CD4-positive, alpha-beta T cell treated with Interleukin-15 for 4 hours (primary cell): Measurements from ENCODE around the gene TCF4.
A peak's percentile ranks its signal among the peaks of the same experiment; 100 is the strongest.

Experiments
- DNase-seq: peaks from one replicate; pipeline ENCODE4 v3.0.0-alpha.2; 2020; ENCODE audit warnings: low spot score

TCF4 gene

DNA sequence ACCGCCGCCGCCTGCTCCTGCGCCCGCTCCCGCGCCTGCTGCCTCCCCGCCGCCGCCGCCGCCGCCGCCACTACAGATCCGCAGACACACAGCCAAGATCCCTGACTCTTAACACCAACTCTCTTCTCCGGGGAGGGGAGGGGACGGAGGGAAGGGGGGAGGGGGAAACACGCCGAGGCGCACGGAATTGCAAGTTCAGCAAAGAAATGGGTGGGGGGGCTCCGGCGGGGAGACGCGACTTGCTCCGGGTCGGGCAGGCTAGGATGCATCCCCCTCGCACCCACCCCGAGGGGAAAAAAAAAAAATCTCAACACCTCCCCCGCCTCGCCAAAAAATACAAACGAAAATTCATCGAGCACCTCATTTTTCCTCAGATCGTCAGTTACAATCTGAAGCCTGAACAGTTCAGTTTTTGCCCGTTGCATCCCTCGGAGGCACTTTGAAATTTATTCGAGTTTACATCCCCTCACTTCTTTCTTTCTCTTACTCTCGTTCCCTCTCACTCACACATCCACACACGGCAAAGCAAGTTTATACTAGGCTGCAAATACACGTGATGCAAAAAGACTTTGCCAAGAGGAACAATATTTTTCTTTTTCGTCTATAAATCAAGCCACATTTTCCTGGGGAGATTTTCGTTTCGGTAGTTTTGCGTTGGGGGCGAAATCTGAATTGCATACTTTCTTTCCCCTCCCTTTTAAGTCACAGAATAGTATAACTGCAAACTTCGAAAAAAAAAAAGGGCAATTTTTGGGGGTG is at the start of gene TCF4:
Gene TCF4, minus strand, starts transcription at position 82 of the 759 bp plus-strand sequence. CDS start 1,076 bp downstream, outside the sequence.
- DNase-seq: no peak

GRCh38 chr18:55637204-55637603 is 49.2 kb upstream of the TCF4 start:
- no peak for DNase-seq

GRCh38 chr18:55635439-55635838 is 47.4 kb upstream of the TCF4 start:
- no peak for DNase-seq

DNA sequence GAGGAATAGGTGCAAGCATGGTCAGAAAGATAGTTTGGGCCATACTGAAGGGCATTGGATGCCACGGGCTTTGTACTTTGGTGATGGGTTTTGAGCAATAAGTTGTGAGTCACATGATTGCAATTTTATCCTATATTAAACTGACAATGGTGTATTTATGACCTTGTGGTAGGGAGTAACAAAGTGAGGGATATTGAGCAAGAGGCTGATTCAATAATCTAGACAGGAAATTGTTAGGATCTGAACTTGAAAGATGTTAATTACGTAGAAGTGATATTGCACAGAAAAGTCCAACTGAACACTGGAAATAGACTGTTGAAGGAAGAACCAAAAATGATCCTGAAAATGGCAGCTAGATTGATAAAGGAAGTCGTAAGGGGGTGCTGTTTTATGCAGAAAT is 46.6 kb upstream of the TCF4 start:
- DNase-seq: no peak

- DNase-seq: no peak
Measured at GRCh38 chr18:55633032-55633431, 45.0 kb upstream of the TCF4 start.

GRCh38 chr18:55629133-55629532 is 41.1 kb upstream of the TCF4 start:
- DNase-seq: no peak

DNA sequence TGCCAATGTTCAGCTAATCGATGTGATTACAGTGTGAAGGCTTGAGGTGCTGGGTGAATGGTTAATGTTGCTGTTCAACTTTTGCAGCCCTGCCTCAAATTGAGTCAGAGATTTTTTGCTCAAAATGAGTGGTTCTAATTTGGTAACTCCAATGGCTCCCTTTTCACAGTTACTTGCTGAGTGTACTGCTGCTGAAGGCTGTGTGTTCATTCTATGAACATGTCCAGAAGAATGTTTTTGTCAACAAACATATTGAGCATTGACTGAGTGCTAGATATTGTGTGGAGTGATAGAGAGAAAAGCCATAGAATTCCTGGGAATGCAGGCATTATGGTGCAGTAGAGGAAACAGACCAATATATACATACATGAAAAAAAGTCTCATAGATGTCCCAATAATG is 39.0 kb upstream of the TCF4 start:
- DNase-seq: no peak

- no peak for DNase-seq
Measured at GRCh38 chr18:55625901-55626300, 37.9 kb upstream of the TCF4 start.

- no peak for DNase-seq
Measured at GRCh38 chr18:55623626-55624025, 35.6 kb upstream of the TCF4 start.

DNA sequence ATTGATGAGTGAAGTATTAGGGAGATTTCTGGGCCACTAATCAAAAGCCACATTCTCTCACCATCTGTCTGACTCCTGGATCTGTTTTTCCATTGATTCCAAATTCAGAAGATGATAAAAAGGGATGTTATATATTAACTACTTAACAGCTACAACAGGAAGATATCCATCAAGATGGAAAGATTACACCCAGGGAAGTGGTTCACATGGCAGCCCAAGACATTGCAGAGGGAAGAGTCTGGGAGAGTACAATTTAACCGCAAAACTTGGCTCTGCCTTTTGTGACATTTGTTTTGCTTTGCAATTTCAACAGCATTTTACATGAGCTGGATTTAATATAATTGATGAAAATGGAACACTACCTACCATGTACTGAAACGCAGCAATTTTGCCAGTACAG is 22.5 kb upstream of the TCF4 start:
- no peak for DNase-seq

GRCh38 chr18:55609160-55609825 is 21.3 kb upstream of the TCF4 start:
- no peak for DNase-seq

- DNase-seq: no peak
Measured at GRCh38 chr18:55608497-55608896, 20.5 kb upstream of the TCF4 start.

GRCh38 chr18:55607773-55608172 is 19.8 kb upstream of the TCF4 start:
- DNase-seq: no peak

- DNase-seq: no peak
Measured at GRCh38 chr18:55605733-55606338, 17.8 kb upstream of the TCF4 start.

DNA sequence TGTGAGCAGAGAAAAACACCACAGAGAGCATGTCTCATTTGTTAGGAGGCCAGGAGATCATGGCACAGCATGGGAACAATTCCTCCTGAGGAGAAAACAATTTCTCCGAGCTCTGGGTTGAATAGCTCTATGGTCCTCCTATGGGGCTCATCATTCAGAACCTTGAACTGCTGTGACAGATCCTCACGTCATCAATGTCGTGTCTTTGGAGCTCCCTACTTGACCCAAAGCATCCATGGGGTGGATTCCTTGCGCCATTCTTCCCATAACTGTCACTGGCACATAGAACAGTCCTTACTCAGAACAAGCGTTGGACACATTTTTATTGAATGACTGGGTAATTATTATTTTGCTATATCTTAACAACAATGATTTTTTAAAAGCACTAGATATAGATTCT is 15.8 kb upstream of the TCF4 start:
- DNase-seq: no peak

- no peak for DNase-seq
Measured at GRCh38 chr18:55593888-55594287, 5.9 kb upstream of the TCF4 start.

- DNase-seq: no peak
Measured at GRCh38 chr18:55592572-55592971, 4.6 kb upstream of the TCF4 start.

DNA sequence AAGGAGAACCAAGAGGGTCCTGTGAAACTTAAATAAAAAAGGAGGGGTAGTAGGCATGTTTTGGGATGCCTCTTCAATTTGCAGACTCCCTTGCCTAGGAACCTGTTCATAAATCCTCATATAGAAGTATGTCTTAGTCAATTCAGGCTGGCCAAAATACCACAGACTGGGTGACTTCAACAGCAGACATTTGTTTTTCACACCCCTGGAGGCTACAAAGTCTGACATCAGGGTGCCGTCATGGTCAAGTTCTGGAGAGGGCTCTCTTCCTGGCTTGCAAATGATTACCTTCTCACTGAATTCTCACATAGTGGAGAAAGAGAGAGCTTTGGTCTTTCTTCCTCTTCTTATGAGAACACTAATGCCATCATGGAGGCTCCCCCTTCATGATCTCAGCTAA is 4.1 kb upstream of the TCF4 start:
- no peak for DNase-seq

GRCh38 chr18:55589625-55590291 is 1.8 kb upstream of the TCF4 start:
- DNase-seq: peak; percentile 69

DNA sequence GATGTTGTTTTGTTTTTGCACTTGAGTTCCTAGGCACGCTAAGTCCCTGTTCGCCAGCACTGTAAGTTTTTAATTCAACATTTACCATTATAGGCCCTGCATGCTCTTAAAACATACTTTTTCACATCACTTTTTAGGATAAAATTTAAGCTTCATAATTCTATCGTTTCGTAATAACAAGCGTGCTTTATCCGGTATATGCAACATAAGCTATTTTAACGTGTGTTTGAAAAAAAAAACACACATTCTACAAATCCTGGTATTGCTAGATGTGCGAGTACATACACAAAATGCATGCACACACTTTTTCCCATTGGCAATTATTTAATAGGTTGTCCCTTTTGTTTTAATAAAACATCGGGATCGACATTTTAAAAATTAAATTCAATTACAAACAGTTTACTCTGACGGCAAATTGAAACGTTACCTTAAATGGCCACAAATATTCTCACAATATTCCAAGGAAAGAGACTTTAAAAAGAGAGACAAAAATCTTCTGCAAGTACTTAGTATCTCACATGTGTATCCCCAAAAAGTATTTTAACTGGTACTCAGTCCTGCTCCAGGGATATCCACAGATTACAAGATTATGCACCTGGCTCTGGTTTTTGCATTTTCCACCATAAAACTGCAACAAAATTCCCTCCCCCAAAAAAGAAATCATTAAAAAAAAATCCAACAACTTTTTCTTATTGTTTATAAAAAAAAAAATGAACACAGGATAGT is 1.0 kb upstream of the TCF4 start:
- DNase-seq: no peak

DNA sequence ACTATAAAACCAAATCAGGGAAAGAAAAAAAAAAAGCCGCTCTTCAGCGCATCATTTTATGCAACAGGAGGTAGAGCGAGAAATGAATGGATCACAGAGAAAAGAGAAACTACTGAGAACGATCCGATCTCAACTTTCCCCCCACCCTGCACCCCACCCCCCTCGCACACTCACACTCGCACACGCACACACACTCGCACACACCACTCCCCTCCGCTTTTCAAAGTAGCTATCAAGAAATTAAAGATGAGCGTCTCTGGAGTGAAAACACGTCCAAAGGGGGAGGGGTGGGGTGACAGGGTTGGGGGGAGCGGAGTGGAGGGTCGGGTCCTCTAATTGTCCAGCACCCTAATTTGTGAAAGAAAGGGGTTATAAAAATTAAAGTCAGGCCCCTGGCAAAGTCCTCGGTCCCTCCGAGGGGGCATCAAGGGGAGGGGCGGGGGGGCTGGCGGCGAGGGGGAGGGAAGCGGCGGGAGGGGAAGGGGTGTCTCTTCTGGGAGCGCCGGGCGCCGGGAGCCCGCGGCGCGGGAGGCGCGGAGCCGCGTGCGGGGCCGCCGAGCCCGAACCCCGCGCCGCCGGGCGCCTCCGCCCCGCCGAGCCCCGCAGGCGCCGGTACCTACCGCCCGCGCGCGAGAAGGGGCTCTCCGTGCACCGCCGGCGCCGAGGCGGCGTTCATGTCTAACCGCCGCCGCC is 428 bp downstream of the TCF4 start:
- no peak for DNase-seq
